Esophagus squamous epithelium (tissue), 4 donors: Measurements from ENCODE around the gene VAV2.

ENCODE experiments used
- POLR2A ChIP-seq, 4 donors: fragments of 450-650 bp; IDR thresholded peaks; one replicate each; pipeline ENCODE4 v1.6.1; 2017; ENCODE audit warnings: antibody characterized with exemption in 4 of 4, mild to moderate bottlenecking in 4 of 4, moderate library complexity in 3 of 4
- TF ChIP-seq, protein P1 (sequence below), 6 experiments: fragments of 450-650 bp in 4 of 6; fragments of 200-600 bp in 2 of 6; sonication (generic) in 2 of 6; IDR thresholded peaks; one replicate each; pipeline ENCODE4 v1.5.1; 2016 to 2019; ENCODE audit warnings: antibody characterized with exemption in 6 of 6, mild to moderate bottlenecking in 4 of 6, moderate library complexity in 4 of 6

DNA sequence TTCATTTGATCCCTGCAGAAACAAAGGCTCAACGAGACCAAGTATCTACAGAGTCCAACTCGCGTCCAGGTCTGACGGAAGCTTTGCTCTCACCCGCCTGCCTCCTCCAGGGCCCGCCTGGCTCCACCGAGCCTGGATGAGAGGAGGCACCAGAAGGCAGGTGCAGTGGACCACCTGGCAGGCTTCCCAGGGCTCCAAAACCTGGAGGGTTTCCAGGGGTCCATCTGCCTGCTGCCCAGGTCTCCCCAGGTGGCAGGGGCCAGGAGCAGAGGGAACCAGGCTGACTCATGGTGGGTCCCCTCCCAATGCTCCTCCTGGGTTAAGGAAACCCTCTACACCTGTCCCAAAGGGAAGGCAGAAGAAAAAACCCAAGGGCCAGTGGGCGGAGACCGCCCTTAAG is 59.5 kb downstream of the VAV2 start:
- no peak for TF ChIP-seq POLR2A (IDR thresholded peaks at IDR 0.05)
- TF ChIP-seq, protein P1, sequence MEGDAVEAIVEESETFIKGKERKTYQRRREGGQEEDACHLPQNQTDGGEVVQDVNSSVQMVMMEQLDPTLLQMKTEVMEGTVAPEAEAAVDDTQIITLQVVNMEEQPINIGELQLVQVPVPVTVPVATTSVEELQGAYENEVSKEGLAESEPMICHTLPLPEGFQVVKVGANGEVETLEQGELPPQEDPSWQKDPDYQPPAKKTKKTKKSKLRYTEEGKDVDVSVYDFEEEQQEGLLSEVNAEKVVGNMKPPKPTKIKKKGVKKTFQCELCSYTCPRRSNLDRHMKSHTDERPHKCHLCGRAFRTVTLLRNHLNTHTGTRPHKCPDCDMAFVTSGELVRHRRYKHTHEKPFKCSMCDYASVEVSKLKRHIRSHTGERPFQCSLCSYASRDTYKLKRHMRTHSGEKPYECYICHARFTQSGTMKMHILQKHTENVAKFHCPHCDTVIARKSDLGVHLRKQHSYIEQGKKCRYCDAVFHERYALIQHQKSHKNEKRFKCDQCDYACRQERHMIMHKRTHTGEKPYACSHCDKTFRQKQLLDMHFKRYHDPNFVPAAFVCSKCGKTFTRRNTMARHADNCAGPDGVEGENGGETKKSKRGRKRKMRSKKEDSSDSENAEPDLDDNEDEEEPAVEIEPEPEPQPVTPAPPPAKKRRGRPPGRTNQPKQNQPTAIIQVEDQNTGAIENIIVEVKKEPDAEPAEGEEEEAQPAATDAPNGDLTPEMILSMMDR (IDR thresholded peaks at IDR 0.05) = no peak
